Calu3 (cell line): ENCODE results near the gene FAHD2A. TPM values are rescaled to one million over a fixed set of nuclear protein-coding genes. Genes with fewer than 3 reads are reported as not detected.

Experiments used
- BruUV-seq: library from RNA; stranded (reverse); fragments of 400-500 nt; replicated peaks from 2 replicates; lab custom pipeline; 2021; lab: Mats Ljungman, UMichigan
- CTCF ChIA-PET: fragments of 300-600 bp; sonication (Branson Sonifier 250); formaldehyde crosslinking; loops from one replicate; lab custom pipeline; 2022; ENCODE audit warnings: antibody characterized with exemption; lab: Charles Lee
- DNase-seq: peaks from one replicate; pipeline ENCODE4 v3.0.0; 2022
- H3K27ac Mint-ChIP-seq: one replicate; pipeline ENCODE4 v1.8.0; 2022; ENCODE audit warnings: mixed read lengths; ENCODE audit not compliant: unreplicated experiment
- H3K27me3 Mint-ChIP-seq: one replicate; pipeline ENCODE4 v1.8.0; 2022; ENCODE audit warnings: mixed read lengths; ENCODE audit not compliant: unreplicated experiment
- H3K36me3 Mint-ChIP-seq: one replicate; pipeline ENCODE4 v1.8.0; 2022; ENCODE audit warnings: mild to moderate bottlenecking, moderate library complexity, mixed read lengths; ENCODE audit not compliant: insufficient read depth, unreplicated experiment
- H3K4me1 Mint-ChIP-seq: one replicate; pipeline ENCODE4 v1.8.0; 2022; ENCODE audit warnings: mild to moderate bottlenecking, low read depth, mixed read lengths; ENCODE audit not compliant: unreplicated experiment
- H3K4me3 Mint-ChIP-seq: one replicate; pipeline ENCODE4 v1.8.0; 2022; ENCODE audit warnings: mild to moderate bottlenecking, low read depth, moderate library complexity, mixed read lengths; ENCODE audit not compliant: unreplicated experiment
- H3K9me3 Mint-ChIP-seq: one replicate; pipeline ENCODE4 v1.8.0; 2022; ENCODE audit warnings: low read depth, mixed read lengths; ENCODE audit not compliant: unreplicated experiment
- CTCF ChIP-seq: fragments of 200-600 bp; IDR thresholded peaks from one replicate; pipeline ENCODE4 v1.8.0; 2022; ENCODE audit warnings: antibody characterized with exemption; ENCODE audit not compliant: unreplicated experiment
- intact Hi-C: fragments of 100-400 bp; cut with micrococcal nuclease; formaldehyde crosslinking; loops from one replicate; pipeline ENCODE4 v1.10.0; 2022; ENCODE audit not compliant: unreplicated experiment
- total RNA-seq: library from RNA; stranded (reverse); gene quantifications from 2 replicates; pipeline ENCODE4 v1.2.3, GENCODE V29; 2022

The FAHD2A gene
- total RNA-seq, 1 experiment from 2014 or later = 29.1 TPM

DNA sequence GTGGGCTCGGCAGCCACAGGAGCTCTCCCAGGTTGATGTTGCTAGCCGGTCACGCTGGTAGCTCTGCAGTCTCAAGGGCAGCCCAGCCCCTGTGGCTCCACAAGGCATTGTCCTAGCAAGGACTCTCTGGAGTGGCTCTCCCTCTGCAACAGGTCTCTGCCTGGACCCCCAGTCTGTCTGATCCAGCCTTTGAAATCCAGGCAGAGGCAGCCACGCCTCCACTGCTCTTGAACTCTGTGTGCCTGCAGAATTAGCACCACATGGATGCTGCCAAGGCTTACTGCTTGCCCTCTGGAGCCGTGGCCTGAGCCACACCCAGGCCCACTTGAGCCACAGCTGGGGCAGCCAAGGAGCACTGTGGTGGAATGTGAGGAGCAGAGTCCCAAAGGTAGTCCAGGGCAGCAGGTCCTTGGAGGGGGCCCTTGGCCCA is 43.0 kb upstream of the FAHD2A start:
- no peaks in the 10 kb centered on the region for H3K9me3 Mint-ChIP-seq
- no TSS peak for BruUV-seq
- intact Hi-C loops = no loop called here
- no peak for TF ChIP-seq CTCF
- peaks cover 64% of the 10 kb centered on the region for H3K27me3 Mint-ChIP-seq
- CTCF ChIA-PET = no interaction called here
- no peak overlapping the region for H3K27ac Mint-ChIP-seq
- H3K4me3 Mint-ChIP-seq = no peak overlapping the region
- no peaks in the 10 kb centered on the region for H3K36me3 Mint-ChIP-seq
- DNase-seq = no peak
- H3K4me1 Mint-ChIP-seq = no peaks in the 10 kb centered on the region

GRCh38 chr2:95361216-95361980 is 41.1 kb upstream of the FAHD2A start:
- H3K27me3 Mint-ChIP-seq = peaks cover 80% of the 10 kb centered on the region
- no TSS peak for BruUV-seq
- no peak for TF ChIP-seq CTCF
- H3K4me1 Mint-ChIP-seq = no peaks in the 10 kb centered on the region
- intact Hi-C loops = no loop called here
- CTCF ChIA-PET = interaction anchor here (0.6 kb wide), 1 partner anchor 31 kb away, joined by 3 read pairs; no protein-coding TSS in a partner anchor
- H3K36me3 Mint-ChIP-seq = no peaks in the 10 kb centered on the region
- no peak overlapping the region for H3K4me3 Mint-ChIP-seq
- H3K9me3 Mint-ChIP-seq = no peaks in the 10 kb centered on the region
- DNase-seq = no peak
- no peak overlapping the region for H3K27ac Mint-ChIP-seq

GRCh38 chr2:95362486-95362885 is 40.0 kb upstream of the FAHD2A start:
- DNase-seq = no peak
- no peak overlapping the region for H3K27ac Mint-ChIP-seq
- H3K4me1 Mint-ChIP-seq = no peaks in the 10 kb centered on the region
- no TSS peak for BruUV-seq
- intact Hi-C loops = no loop called here
- no peaks in the 10 kb centered on the region for H3K9me3 Mint-ChIP-seq
- no peak overlapping the region for H3K4me3 Mint-ChIP-seq
- no peak for TF ChIP-seq CTCF
- H3K36me3 Mint-ChIP-seq = no peaks in the 10 kb centered on the region
- CTCF ChIA-PET = no interaction called here
- peaks cover 80% of the 10 kb centered on the region for H3K27me3 Mint-ChIP-seq

- peaks cover 3% of the 10 kb centered on the region for H3K9me3 Mint-ChIP-seq
- H3K27ac Mint-ChIP-seq = no peak overlapping the region
- TF ChIP-seq CTCF = no peak
- intact Hi-C loops = no loop called here
- DNase-seq = no peak
- no peaks in the 10 kb centered on the region for H3K36me3 Mint-ChIP-seq
- no TSS peak for BruUV-seq
- no peak overlapping the region for H3K4me3 Mint-ChIP-seq
- peaks cover 53% of the 10 kb centered on the region for H3K27me3 Mint-ChIP-seq
- CTCF ChIA-PET = no interaction called here
- H3K4me1 Mint-ChIP-seq = no peaks in the 10 kb centered on the region
These were observed 36.0 kb upstream of the FAHD2A start for GRCh38 chr2:95366514-95366913.
